OCI-LY3 (cell line): ENCODE data around the gene HPS6.
"Not testable (repeated sequence)": the region's sequence is repeated elsewhere in the genome, so short reads cannot be mapped to it uniquely, and the experiment has no call there.

Experiments used
- CTCF ChIP-seq: fragments of 200-600, 300-600 bp; sonication (generic); IDR thresholded peaks from 2 replicates; pipeline ENCODE4 v1.5.1; 2014; ENCODE audit warnings: antibody characterized with exemption, low read length, low read depth
- EZH2phosphoT487 ChIP-seq: fragments of 200-600 bp; shearing (Covaris generic); IDR thresholded peaks from 2 replicates; pipeline ENCODE4 v1.6.1; 2018; ENCODE audit warnings: antibody characterized with exemption, mixed run types, low read depth

- not testable (repeated sequence) for TF ChIP-seq CTCF, EZH2phosphoT487
Measured at GRCh38 chr10:102054881-102055646, 10.1 kb upstream of the HPS6 start.
